Neutrophil (primary cell): ENCODE measurements around the gene TSHZ2.

ENCODE experiments used
- H3K27ac ChIP-seq: fragments of 200-600 bp; sonication (generic); 2 replicates; pipeline ENCODE4 v1.5.1; 2016; ENCODE audit warnings: mild to moderate bottlenecking, moderate library complexity
- H3K27me3 ChIP-seq: fragments of 200-600 bp; sonication (generic); 2 replicates; pipeline ENCODE4 v1.6.0; 2016; ENCODE audit warnings: mild to moderate bottlenecking
- H3K36me3 ChIP-seq: fragments of 200-600 bp; sonication (generic); 2 replicates; pipeline ENCODE4 v1.5.1; 2017
- H3K4me1 ChIP-seq, 2 experiments: fragments of 200-600 bp in 1 of 2; sonication (generic) in 1 of 2; 1 replicate in 1 of 2; 2 replicates in 1 of 2; pipeline versions ENCODE4 v1.5.1 to v1.6.1; 2013 to 2016; ENCODE audit warnings: low read depth in 1 of 2, low read length in 1 of 2, mild to moderate bottlenecking in 1 of 2, moderate library complexity in 1 of 2; ENCODE audit not compliant: control insufficient read depth in 1 of 2, insufficient read depth in 1 of 2
- H3K4me3 ChIP-seq, 2 experiments: fragments of 200-600 bp in 1 of 2; sonication (generic) in 1 of 2; 1 replicate in 1 of 2; 2 replicates in 1 of 2; pipeline ENCODE4 v1.5.1; 2013 to 2016; ENCODE audit warnings: low read depth in 1 of 2, low read length in 1 of 2, mild to moderate bottlenecking in 1 of 2, moderate library complexity in 1 of 2
- H3K9me3 ChIP-seq: fragments of 200-600 bp; sonication (generic); 2 replicates; pipeline ENCODE4 v1.5.1; 2016
- TF ChIP-seq, protein P1 (sequence below): fragments of 200-600 bp; sonication (generic); IDR thresholded peaks from 2 replicates; pipeline ENCODE4 v1.5.1; 2016; ENCODE audit warnings: antibody characterized with exemption

TSHZ2 gene

DNA sequence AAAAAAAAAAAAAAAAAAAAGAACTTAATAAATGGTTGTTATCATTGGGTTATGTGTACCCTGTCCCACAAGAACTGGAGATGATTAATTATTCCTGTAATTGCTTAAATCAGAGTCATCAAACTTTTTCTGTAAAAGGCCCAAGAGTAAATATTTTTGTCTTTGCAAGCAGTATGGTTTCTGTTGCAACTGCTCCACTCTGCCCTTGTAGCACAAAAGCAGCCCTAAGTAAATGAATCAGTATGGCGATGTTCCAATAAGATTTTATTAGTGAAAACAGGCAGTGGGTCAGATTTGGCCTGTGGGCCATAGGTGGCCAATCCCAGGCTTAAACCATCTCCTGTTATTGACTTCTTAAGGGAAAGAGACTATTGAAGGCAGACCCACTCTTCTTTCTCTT lies 252.7 kb downstream of the TSHZ2 start:
- TF ChIP-seq, protein P1, sequence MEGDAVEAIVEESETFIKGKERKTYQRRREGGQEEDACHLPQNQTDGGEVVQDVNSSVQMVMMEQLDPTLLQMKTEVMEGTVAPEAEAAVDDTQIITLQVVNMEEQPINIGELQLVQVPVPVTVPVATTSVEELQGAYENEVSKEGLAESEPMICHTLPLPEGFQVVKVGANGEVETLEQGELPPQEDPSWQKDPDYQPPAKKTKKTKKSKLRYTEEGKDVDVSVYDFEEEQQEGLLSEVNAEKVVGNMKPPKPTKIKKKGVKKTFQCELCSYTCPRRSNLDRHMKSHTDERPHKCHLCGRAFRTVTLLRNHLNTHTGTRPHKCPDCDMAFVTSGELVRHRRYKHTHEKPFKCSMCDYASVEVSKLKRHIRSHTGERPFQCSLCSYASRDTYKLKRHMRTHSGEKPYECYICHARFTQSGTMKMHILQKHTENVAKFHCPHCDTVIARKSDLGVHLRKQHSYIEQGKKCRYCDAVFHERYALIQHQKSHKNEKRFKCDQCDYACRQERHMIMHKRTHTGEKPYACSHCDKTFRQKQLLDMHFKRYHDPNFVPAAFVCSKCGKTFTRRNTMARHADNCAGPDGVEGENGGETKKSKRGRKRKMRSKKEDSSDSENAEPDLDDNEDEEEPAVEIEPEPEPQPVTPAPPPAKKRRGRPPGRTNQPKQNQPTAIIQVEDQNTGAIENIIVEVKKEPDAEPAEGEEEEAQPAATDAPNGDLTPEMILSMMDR, result no peak
- peaks cover 0 to 5% of the 10 kb centered on the region in 2 experiments for H3K4me1 ChIP-seq
- H3K27me3 ChIP-seq, result peaks cover 15% of the 10 kb centered on the region
- H3K27ac ChIP-seq, result no peak overlapping the region
- no peak overlapping the region for H3K4me3 ChIP-seq
- H3K9me3 ChIP-seq, result no peaks in the 10 kb centered on the region
- H3K36me3 ChIP-seq, result no peaks in the 10 kb centered on the region

DNA sequence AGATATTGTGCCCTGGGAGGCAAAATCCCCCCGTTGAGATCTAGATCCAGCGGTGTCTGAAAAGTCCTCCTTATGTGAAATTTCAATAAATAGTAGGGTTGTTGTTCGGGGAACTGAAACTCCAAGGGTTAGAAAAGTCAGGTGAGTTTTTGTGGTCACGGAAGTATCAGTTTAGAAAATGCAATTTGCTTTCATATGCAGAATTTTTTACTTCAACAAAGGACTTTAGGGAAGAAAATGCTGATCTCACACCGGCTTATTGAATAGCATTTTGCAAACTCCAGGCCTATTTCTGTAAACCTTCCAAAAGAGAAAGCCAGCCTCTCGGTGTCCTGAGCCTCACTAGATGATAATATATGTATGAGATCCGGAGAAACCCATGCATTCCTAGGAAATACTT lies 254.7 kb downstream of the TSHZ2 start:
- Histone ChIP-seq H3K4me1 (peaks cover 0 to 5% of the 10 kb centered on the region in 2 experiments), H3K36me3 (no peaks in the 10 kb centered on the region), H3K27me3 (peaks cover 9% of the 10 kb centered on the region)

DNA sequence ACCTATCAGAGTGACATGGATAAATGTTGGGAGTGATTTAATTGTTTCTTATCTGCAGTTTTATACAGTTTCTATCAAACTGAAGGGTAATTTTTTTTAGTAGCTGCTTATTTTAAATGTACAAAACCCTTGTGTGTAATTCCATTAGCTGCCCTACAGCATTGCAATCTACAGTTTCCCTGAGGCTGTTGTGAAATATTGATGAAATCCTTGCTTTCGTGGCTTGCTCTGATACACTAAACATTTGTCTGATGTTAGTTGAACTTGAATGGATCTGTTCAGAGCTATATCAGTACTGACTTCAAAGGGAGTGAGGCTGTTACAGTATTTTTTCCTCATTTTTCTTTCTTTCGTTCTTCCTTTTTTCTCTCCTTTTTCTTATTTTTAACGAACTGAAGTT lies 255.4 kb downstream of the TSHZ2 start:
- TF ChIP-seq, protein P1, result no peak
- peaks cover 2% of the 10 kb centered on the region for H3K27me3 ChIP-seq
- no peaks in the 10 kb centered on the region for H3K36me3 ChIP-seq
- no peaks in the 10 kb centered on the region for H3K9me3 ChIP-seq
- peaks cover 0 to 5% of the 10 kb centered on the region in 2 experiments for H3K4me1 ChIP-seq
- no peak overlapping the region for H3K4me3 ChIP-seq
- H3K27ac ChIP-seq, result no peak overlapping the region

More for the DNA sequence above, 254.7 kb downstream of the TSHZ2 start:
- no peaks in the 10 kb centered on the region for H3K9me3 ChIP-seq
- TF ChIP-seq, protein P1, result no peak
- no peak overlapping the region for H3K27ac ChIP-seq
- H3K4me3 ChIP-seq, result no peak overlapping the region

DNA sequence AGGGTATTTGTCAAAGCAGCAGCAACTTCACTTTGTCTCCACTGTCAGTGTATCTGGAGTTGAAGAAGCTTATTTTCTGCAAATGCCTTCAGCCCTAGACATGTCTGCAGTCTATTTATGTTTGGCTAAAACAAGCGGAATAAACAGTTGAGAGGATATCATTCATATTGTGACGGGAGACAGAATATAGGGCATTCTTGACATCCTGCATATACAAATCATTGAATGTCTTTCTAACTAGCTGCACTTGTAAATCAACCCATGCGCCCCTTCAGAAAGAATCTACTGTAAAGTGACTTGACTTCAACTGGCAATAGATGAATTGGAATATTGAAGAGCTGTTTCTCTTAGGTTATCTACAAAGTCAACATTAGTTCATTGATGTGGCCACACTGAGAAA lies 258.9 kb downstream of the TSHZ2 start:
- Histone ChIP-seq H3K36me3 (no peaks in the 10 kb centered on the region), H3K27ac (no peak overlapping the region), H3K4me1 (peaks cover 0 to 5% of the 10 kb centered on the region in 2 experiments), H3K27me3 (no peaks in the 10 kb centered on the region), H3K4me3 (no peak overlapping the region), H3K9me3 (no peaks in the 10 kb centered on the region)
- TF ChIP-seq, protein P1, result no peak

DNA sequence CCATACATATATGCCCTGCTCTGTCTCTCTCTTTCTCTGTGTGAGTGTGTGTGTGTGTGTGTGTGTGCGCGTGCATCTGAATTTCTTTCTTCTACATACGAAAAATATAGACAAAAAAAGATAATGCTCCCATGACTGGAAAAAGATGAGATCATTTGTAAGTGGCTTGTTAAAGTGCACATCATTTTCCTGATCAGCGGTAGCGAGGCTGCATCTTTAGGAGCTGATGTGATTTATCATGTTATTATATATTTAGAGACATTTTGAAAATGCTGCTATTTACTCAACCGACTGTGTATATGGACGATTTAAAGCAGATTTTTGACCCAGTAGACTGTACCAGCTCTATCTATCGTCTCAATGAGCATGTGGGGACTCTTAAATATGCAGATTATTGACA lies 265.3 kb downstream of the TSHZ2 start:
- TF ChIP-seq, protein P1, result no peak
- Histone ChIP-seq H3K27ac (no peak overlapping the region), H3K4me1 (no peaks in the 10 kb centered on the region), H3K9me3 (peaks cover 7% of the 10 kb centered on the region), H3K27me3 (peaks cover 30% of the 10 kb centered on the region), H3K36me3 (no peaks in the 10 kb centered on the region), H3K4me3 (no peak overlapping the region)
